GM18508 (cell line): Measurements from ENCODE around the gene MAML2.

ENCODE experiments used
- ATAC-seq: cut with Tn5 transposase; IDR thresholded peaks from one replicate; pipeline ENCODE4 v1.9.1; 2021; ENCODE audit warnings: moderate number of reproducible peaks; ENCODE audit not compliant: insufficient read depth, unreplicated experiment

Gene MAML2

GRCh38 chr11:96114178-96115064, 228.6 kb downstream of the MAML2 start:
- ATAC-seq: no peak

DNA sequence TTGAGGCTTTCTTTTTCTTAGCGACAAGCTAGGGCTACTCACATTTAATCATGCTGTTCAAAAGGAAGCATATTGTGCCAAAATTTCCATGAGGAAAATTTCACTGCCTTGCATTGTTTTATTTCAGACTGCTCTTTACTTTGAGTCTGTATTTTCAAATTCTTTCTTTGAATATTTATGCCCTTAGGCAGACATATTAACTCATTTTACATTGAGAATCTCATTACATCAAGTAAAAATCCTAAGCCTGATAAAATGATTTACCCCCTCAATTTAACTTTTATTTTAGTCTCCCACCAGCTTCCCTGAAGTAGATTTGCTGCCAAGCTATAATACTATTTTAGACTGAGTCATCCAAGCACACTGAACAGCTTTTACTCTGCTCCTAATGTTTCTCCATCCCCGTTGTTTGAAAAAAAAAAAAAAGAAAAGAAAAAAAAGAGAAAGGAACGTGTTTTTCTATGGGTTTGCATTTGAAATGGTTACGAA, 229.8 kb downstream of the MAML2 start:
- no peak for ATAC-seq

DNA sequence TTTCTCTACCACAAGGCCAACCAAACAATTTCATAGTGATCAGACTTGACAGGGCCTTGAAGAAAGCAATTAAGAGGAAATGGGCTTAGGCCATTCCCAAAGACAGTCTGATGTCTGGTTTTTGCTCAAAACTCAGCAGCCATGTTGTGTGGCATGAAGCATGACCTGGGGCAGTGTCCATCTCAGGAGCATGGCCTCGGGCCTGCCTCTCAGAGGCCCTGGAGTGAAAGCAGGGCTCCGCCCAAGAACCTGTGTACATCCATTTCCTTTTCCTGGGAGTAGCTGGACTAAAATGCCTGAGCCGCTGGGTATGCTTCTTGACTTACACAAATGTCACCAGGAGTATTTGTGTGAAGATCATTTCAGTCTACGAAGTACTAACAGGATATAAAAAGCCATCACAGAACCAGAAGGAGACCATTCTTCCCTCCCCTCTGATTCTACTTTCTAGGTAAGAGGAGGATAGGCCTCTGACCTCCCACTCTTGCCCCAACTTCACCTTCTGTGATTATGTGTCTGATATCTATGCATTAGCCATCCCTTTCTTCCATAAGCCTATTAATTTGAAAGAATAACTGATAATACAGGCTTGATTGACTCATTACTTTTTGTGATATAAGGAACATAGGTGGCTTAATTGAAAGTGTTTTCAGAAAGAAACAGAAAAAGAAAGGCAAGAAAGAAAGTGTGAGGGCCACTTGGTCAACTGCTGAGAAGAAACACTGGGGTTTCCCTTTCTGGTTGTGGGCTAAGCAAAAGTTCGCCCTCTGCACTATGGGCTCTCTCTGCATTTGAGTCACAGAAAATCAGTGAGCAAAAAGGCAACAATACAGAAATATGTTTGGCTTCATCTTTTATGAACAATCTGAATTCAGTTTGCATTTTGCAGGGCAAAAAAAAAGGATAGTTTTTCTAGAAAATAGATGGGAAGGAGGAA, 230.5 kb downstream of the MAML2 start:
- peak; percentile 95 for ATAC-seq

DNA sequence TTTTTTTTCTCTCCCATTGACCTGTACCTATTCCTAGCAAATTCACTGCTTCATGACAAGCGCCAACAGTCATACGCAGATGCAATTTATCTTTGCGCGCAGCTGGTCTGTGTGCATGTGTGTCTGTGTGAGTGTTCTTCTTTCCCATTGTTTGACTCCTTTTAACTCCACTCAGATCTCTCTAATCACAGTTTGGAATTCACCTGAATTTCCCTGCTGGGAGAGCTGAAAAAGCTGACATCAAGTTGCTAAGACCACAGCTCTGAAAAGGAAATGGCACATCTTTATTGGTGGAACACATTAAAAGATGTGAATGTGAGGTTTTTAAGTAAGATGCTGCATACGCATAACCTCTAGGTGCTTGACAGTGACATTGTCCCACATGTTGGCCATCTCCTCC, 231.7 kb downstream of the MAML2 start:
- no peak for ATAC-seq

DNA sequence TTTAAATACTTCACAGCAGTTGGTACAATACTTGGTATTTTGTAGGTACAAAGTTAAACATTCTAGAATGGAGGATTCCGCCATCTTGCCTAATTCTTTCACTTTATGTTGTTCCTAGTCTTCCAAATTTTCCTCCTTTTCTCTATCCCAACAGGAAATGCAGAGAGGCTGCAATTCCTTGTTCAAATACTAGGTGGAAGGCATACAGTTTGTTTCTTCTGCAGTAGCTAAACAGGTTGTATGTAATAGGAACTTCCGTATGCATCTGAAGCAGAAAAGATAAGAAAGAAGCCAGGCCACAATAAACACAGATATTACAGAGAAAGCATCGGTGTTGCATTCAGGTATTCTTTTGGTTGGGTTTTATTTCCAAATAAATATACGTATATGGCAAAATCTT, 232.7 kb downstream of the MAML2 start:
- no peak for ATAC-seq

DNA sequence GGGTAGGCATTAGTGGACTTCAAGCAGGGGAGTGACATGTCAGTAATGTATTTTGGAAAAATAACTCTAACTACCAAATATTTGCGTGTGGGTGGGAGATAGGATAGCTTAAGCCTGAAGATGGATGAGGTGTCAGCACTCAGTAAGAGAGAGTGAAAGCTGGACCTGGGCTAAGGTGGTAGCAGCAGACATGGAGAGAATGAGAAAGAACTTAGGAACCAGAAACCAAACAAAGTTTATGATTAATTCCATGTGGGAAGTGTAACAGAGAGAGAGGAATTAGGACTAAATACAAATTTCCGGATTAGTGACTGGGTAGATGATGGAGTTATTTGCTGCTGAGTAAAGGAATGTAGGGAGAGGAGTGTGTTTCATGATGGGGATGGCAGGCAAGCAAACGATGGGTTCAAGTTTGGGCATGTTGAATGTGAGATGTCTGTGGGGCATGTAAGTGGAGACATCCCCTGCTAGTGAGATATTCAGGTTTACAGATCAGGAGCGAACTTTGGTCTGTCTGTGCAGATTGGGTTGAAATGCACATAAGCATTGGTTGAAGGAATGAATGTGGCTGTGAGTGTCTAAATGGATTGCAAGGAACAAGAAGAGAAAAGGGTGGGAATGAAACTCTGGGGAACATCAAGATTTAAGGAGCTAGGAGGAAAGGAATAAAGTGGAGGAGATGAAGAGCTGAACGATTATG, 233.5 kb downstream of the MAML2 start:
- ATAC-seq: no peak

- ATAC-seq: no peak
These were observed 235.7 kb downstream of the MAML2 start for GRCh38 chr11:96107143-96107824.

GRCh38 chr11:96106645-96107044, 236.3 kb downstream of the MAML2 start:
- no peak for ATAC-seq

- no peak for ATAC-seq
These were observed 237.1 kb downstream of the MAML2 start for GRCh38 chr11:96105944-96106343.

DNA sequence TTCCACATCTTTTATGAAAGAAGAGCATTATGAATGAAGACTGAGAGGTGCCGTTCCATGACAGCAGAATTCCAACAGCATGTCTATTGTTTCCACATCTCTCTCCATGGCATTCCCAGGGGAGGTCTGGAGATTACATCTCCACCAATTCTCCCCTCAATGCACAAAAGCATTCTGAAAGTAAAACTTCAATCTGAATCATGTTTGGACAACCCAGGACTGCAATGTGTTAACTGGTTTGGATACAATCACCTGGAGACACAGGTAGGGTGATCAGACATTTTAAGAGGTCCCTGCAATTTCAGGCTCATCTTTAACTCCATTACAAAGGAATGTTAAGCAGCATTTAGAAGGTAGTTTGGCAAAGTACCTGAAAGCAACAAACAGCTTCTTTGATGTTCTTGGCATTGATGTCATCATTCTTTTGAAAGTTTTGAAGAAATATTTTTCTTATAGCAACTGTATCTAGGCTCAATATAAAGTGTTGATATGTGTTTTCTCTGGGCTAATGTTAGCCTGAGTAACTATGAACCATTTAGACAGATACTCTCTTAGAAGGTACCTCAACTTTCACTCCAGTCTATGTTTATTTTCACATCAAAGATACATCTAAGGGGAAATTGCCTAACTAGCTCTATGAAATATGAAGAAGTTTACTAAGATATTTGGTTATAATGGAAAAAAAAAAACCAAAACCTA, 237.6 kb downstream of the MAML2 start:
- no peak for ATAC-seq

- no peak for ATAC-seq
These were observed 238.5 kb downstream of the MAML2 start for GRCh38 chr11:96104496-96104895.

GRCh38 chr11:96103721-96104120, 239.3 kb downstream of the MAML2 start:
- ATAC-seq: no peak

DNA sequence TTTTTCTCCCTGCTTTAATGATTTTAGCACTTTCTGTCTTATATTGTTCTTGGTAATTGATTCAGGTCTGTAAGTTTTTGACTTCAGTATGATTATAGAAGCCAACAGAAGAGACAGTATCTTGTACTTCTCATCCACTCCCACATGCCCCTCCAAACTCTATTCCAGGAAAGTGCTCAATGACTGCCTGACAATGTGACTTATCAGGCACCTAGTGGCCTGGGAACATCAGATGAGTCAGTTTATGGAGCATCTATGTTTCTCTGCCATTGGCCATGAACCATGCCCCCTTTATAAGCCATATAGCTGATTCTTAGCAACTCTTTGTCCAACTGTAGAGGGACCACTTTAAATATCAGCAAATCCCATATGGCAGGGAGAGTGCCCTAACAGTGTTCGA, 239.9 kb downstream of the MAML2 start:
- ATAC-seq: no peak

DNA sequence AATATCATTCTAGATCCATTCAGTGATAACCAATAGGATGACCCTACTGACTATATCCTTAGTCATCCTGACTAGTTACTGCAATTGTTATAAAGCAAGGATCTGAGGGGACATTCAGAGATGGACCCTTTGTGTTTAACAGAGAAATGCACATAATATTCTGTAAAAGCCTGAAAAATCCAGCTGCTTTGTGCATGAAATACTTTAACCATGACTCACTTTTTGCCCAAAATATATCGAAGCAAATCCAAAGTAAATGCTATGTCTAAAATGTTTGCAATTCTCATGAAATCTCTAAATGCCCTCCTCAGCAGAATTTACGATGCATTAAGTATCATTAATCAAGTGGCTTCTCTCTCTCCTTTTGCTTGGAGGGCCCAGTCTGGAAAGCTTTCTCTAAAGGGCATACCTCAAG, 240.3 kb downstream of the MAML2 start:
- no peak for ATAC-seq

DNA sequence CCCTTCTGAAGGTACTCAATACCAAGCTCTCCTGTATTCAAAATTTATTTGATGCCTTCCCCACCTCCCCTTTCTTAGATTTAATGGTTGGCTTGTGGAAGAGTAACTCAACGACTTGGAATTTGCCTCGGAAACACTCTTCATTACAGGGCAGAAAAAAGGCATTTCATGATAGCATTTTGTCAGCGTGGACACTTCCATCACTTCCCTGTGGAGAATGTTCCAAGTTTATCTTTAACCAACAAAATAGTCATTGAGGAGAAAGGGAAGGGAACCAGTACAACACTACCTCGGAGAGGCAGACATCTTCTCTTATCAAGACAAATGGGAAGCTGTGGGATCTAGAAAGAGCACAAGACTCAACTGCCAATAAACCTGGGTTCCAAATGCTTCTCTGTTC, 241.8 kb downstream of the MAML2 start:
- no peak for ATAC-seq

- ATAC-seq: no peak
These were observed 244.3 kb downstream of the MAML2 start for GRCh38 chr11:96098511-96099241.

- no peak for ATAC-seq
These were observed 245.1 kb downstream of the MAML2 start for GRCh38 chr11:96097844-96098421.

- ATAC-seq: no peak
These were observed 246.6 kb downstream of the MAML2 start for GRCh38 chr11:96096360-96096759.
